Measurements from ENCODE around the gene TNFRSF25. TPM values are rescaled to one million over a fixed set of nuclear protein-coding genes. Genes with fewer than 3 reads are reported as not detected.

Gene TNFRSF25
- total and polyA plus RNA-seq, 2 donors (not counting 3 experiments of a cell fraction or from before 2014, with no cell fraction given), result 33.9 to 38.8 TPM

- DNase-seq (ENCODE audit: low read depth, low spot score), result peak; percentile 45
- CTCF ChIA-PET, result interaction anchor here (0.9 to 5.6 kb wide), 5 partner anchors 12 to 255 kb away, joined by 3 to 36 read pairs (median 3); partner anchors contain the start of gene PLEKHG5
Observed at GRCh38 chr1:6502000-6502891, 36.3 kb upstream of the TNFRSF25 start.

More at GRCh38 chr1:6502000-6502891, 36.3 kb upstream of the TNFRSF25 start:
- Histone ChIP-seq H3K36me3 (ENCODE audit: control insufficient read depth in 2 of 2, extremely low read depth in 1 of 2, insufficient read depth in 2 of 2, low read length in 2 of 2) (no peaks in the 10 kb centered on the region), H3K4me2 (ENCODE audit: insufficient read depth, low read length) (no peak overlapping the region), H3K9me1 (replicated peaks; ENCODE audit: control insufficient read depth, extremely low read depth, insufficient read depth, low read length) (no peaks in the 10 kb centered on the region), H3K4me3 (replicated peaks in 1 of 3; ENCODE audit: insufficient read depth in 1 of 3, low read depth in 1 of 3, low read length in 3 of 3) (no peak overlapping the region), H2AFZ (ENCODE audit: low read depth, low read length) (no peak overlapping the region), H3K9me3 (replicated peaks; ENCODE audit: control insufficient read depth, insufficient read depth, low read length) (no peaks in the 10 kb centered on the region), H3K79me2 (ENCODE audit: control insufficient read depth, insufficient read depth, low read length) (no peaks in the 10 kb centered on the region), H4K20me1 (replicated peaks; ENCODE audit: control insufficient read depth, extremely low read depth, insufficient read depth, low read length) (no peaks in the 10 kb centered on the region), H3K27me3 (ENCODE audit: control insufficient read depth in 2 of 2, insufficient read depth in 2 of 2, low read length in 2 of 2) (no peaks in the 10 kb centered on the region), H3K9ac (replicated peaks; ENCODE audit: extremely low read depth, insufficient read depth, low read length) (no peak overlapping the region), H3K27ac (ENCODE audit: insufficient read depth, low read depth, low read length) (no peak overlapping the region), H3K4me1 (ENCODE audit: control insufficient read depth, extremely low read depth, insufficient read depth, low read length) (peaks cover 3% of the 10 kb centered on the region)
- POLR2A ChIA-PET, result no interaction called here
- peak; percentile 37 for FAIRE-seq
- dilution Hi-C loops (cut with MboI; ENCODE audit: extremely low pct_ligation_motif_present, low sequenced_read_pairs), result no loop called here
- TF ChIP-seq MYC (IDR thresholded peaks at IDR 0.05; ENCODE audit: low read depth, low read length), result no peak
- TF ChIP-seq MAX (IDR thresholded peaks at IDR 0.05; ENCODE audit: insufficient read depth, insufficient read length), result no peak
- TF ChIP-seq POLR2AphosphoS5 (IDR thresholded peaks at IDR 0.05; ENCODE audit: insufficient read depth, low read depth, low read length), result no peak
- TF ChIP-seq GATA2 (IDR thresholded peaks at IDR 0.05; ENCODE audit: insufficient read depth, insufficient read length, low read depth, low read length), result no peak
- TF ChIP-seq JUN (IDR thresholded peaks at IDR 0.05; ENCODE audit: borderline replicate concordance, insufficient read depth, insufficient read length, low read depth), result no peak
- TF ChIP-seq POLR2A (IDR thresholded peaks at IDR 0.05; ENCODE audit: low read depth, low read length), result no peak
- TF ChIP-seq FOS (IDR thresholded peaks at IDR 0.05; ENCODE audit: borderline replicate concordance, insufficient read depth, low read length), result no peak
- no peak for TF ChIP-seq EZH2 (IDR thresholded peaks at IDR 0.05; ENCODE audit: borderline replicate concordance, low read depth, low read length, severe bottlenecking)
- no peak for TF ChIP-seq CTCF (IDR thresholded peaks at IDR 0.05; ENCODE audit: extremely low read depth in 1 of 2, insufficient read depth in 1 of 2, low read depth in 1 of 2, low read length in 2 of 2)
- intact Hi-C loops (cut with micrococcal nuclease), result no loop called here
- BruUV-seq (replicated peaks), result no TSS peak
